HepG2 (cell line): ENCODE data around the gene LIMD2. TPM values are rescaled to one million over a fixed set of nuclear protein-coding genes. Genes with fewer than 3 reads are reported as not detected.
A peak's percentile ranks its signal among the peaks of the same experiment; 100 is the strongest.

Experiments used
- ETV5 ChIP-seq: IDR thresholded peaks from 2 replicates; pipeline ENCODE4 v1.6.1; 2018; ENCODE audit warnings: missing biosample characterization, missing genetic modification reagents, inconsistent platforms, borderline replicate concordance
- ETV6 ChIP-seq: sonication (generic); formaldehyde crosslinking; conservative IDR thresholded peaks from 2 replicates; pipeline ENCODE4 v1.4.0; 2020; ENCODE audit warnings: missing genetic modification reagents
- HBP1 ChIP-seq: IDR thresholded peaks from 2 replicates; pipeline ENCODE4 v1.6.1; 2016; ENCODE audit warnings: low read depth, control low read depth
- IRF2 ChIP-seq: IDR thresholded peaks from 2 replicates; pipeline ENCODE4 v1.6.1; 2018; ENCODE audit warnings: missing genetic modification reagents, missing compliant biosample characterization
- KDM2A ChIP-seq: sonication (generic); formaldehyde crosslinking; IDR thresholded peaks from 2 replicates; pipeline ENCODE4 v1.4.0; 2020; ENCODE audit warnings: low read depth, missing genetic modification reagents, borderline replicate concordance
- MED8 ChIP-seq: sonication (generic); formaldehyde crosslinking; IDR thresholded peaks from 2 replicates; pipeline ENCODE4 v1.8.1; 2023; ENCODE audit warnings: mild to moderate bottlenecking, missing genetic modification reagents; ENCODE audit not compliant: insufficient replicate concordance
- MTA1 ChIP-seq: sonication (generic); formaldehyde crosslinking; IDR thresholded peaks from 2 replicates; pipeline ENCODE4 v1.4.0; 2020; ENCODE audit warnings: missing genetic modification reagents, mild to moderate bottlenecking, borderline replicate concordance
- PATZ1 ChIP-seq: sonication (generic); formaldehyde crosslinking; IDR thresholded peaks from 2 replicates; pipeline ENCODE4 v1.4.0; 2020; ENCODE audit warnings: missing genetic modification reagents
- RAD21 ChIP-seq: fragments of 450-650 bp; formaldehyde crosslinking; IDR thresholded peaks from 2 replicates; pipeline ENCODE4 v1.5.0; 2020; ENCODE audit warnings: mild to moderate bottlenecking
- RXRB ChIP-seq: IDR thresholded peaks from 2 replicates; pipeline ENCODE4 v1.6.1; 2016; ENCODE audit warnings: borderline replicate concordance, missing genetic modification reagents, missing compliant biosample characterization
- SAFB2 ChIP-seq: sonication (generic); formaldehyde crosslinking; IDR thresholded peaks from 2 replicates; pipeline ENCODE4 v1.5.1; 2020; ENCODE audit warnings: missing genetic modification reagents, low read depth, mild to moderate bottlenecking, borderline replicate concordance
- STAG1 ChIP-seq: sonication (generic); formaldehyde crosslinking; IDR thresholded peaks from 2 replicates; pipeline ENCODE4 v1.4.0; 2020; ENCODE audit warnings: missing genetic modification reagents
- ZNF552 ChIP-seq: sonication (generic); formaldehyde crosslinking; IDR thresholded peaks from 2 replicates; pipeline ENCODE4 v1.9.0; 2022; ENCODE audit warnings: missing genetic modification reagents, mild to moderate bottlenecking, borderline replicate concordance
- ZNF792 ChIP-seq: IDR thresholded peaks from 2 replicates; pipeline ENCODE4 v1.6.1; 2016
- ZNF878 ChIP-seq: sonication (generic); formaldehyde crosslinking; IDR thresholded peaks from 2 replicates; pipeline ENCODE4 v1.8.1; 2023; ENCODE audit warnings: mild to moderate bottlenecking, missing genetic modification reagents, moderate library complexity
- ZNF879 ChIP-seq: sonication (generic); formaldehyde crosslinking; IDR thresholded peaks from 2 replicates; pipeline ENCODE4 v1.8.1; 2023; ENCODE audit warnings: missing genetic modification reagents
- polyA plus RNA-seq, 8 experiments: library from polyadenylated mRNA; depleted of rRNA in 3 of 8; stranded (reverse) in 7 of 8; unstranded in 1 of 8; fragments of >200 nt; fragmentation: Illumina TruSeq in 4 of 8; extraction: Trizol in 4 of 8; gene quantifications; 2 replicates each; pipeline versions ENCODE4 v1.2.1 to v1.2.3, GENCODE V29; 2011 to 2016; ENCODE audit warnings: low read depth in 4 of 8, missing spikeins in 1 of 8, mixed read lengths in 1 of 8; ENCODE audit not compliant: insufficient read depth in 1 of 8
- total RNA-seq, 5 experiments: library from RNA; depleted of rRNA; stranded (reverse); fragments of >200 nt; fragmentation: Illumina TruSeq; extraction: Trizol; gene quantifications; 2 replicates each; pipeline ENCODE4 v1.2.3, GENCODE V29; 2016; ENCODE audit warnings: low read depth in 1 of 5
- TF ChIP-seq, protein P1 (sequence below): sonication (generic); formaldehyde crosslinking; IDR thresholded peaks from 2 replicates; pipeline ENCODE4 v1.5.0; 2020; ENCODE audit warnings: mild to moderate bottlenecking, missing genetic modification reagents, moderate library complexity
- TF ChIP-seq, protein P2 (sequence below): sonication (generic); formaldehyde crosslinking; IDR thresholded peaks from 2 replicates; pipeline ENCODE4 v1.4.0; 2020; ENCODE audit warnings: missing genetic modification reagents, borderline replicate concordance
- TF ChIP-seq, protein P3 (sequence below): sonication (generic); formaldehyde crosslinking; IDR thresholded peaks from 2 replicates; pipeline ENCODE4 v1.4.0; 2020; ENCODE audit warnings: missing genetic modification reagents, borderline replicate concordance

The LIMD2 gene
- total and polyA plus RNA-seq, 2 of the 13 experiments (the other 11 are each of a cell fraction or from before 2014, with no cell fraction given) = 9.0 to 20.8 TPM

DNA sequence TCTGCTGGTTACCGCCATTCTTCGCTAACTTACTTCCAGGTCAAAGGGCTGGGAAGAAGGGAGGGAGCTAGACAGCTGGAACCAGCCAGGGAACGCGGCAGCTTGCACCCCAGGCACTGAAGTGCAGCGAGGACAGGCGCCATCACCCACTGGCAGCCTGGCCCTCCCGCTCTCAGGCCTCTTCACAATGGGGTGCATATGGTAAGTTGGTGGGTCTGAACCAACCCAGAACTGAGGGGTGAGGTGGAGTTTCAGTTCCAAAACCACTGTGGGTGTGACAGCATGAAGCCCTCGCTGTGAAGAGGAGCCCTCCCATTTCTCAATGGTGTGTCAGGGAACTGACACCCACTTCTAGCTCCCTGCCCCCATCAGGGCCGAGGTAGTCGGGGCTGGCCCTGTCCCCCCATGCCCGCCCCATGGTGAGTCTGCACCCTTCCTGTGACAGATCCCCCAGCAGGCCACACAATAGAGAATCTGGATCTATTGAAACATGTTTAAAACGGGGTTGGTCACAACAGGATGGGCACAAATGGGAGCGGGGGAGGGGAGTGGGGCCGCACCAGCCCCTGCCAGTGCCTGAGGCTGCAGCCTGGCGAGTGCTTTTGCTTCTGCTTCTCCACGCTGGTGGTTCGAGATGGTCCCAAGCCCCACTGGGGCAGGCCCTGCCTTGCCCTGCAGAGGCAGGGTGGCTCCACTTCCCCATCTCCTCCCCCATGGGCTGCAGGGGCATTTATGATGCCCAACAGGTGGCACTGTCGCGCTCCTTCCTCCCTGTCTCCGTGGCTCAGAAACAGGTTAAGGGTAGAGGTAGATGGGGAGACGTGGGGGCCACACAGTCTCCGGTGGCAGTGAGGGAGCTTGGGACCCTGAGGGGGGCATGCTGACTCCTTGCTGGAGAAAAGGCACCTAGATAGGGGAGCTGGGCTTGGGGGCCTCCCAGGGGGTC lies 2.3 kb downstream of the LIMD2 start (continued):
- 0 out of 2 replicates have a peak, but pooled peaks have one; percentile 68 for TF ChIP-seq SAFB2
- no peak for TF ChIP-seq IRF2 (CRISPR knock-in tag)
- TF ChIP-seq MTA1 (CRISPR knock-in tag) = no peak; the same call in 1 of the 2 replicates
- peak; percentile 47 for TF ChIP-seq ETV5 (CRISPR knock-in tag)
- 0 out of 2 replicates have a peak, but pooled peaks have one; percentile 24 for TF ChIP-seq ZNF878 (CRISPR knock-in tag)
- TF ChIP-seq KDM2A = peak; percentile 66; the same call in 1 of the 2 replicates
- TF ChIP-seq, protein P1, sequence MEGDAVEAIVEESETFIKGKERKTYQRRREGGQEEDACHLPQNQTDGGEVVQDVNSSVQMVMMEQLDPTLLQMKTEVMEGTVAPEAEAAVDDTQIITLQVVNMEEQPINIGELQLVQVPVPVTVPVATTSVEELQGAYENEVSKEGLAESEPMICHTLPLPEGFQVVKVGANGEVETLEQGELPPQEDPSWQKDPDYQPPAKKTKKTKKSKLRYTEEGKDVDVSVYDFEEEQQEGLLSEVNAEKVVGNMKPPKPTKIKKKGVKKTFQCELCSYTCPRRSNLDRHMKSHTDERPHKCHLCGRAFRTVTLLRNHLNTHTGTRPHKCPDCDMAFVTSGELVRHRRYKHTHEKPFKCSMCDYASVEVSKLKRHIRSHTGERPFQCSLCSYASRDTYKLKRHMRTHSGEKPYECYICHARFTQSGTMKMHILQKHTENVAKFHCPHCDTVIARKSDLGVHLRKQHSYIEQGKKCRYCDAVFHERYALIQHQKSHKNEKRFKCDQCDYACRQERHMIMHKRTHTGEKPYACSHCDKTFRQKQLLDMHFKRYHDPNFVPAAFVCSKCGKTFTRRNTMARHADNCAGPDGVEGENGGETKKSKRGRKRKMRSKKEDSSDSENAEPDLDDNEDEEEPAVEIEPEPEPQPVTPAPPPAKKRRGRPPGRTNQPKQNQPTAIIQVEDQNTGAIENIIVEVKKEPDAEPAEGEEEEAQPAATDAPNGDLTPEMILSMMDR (CRISPR knock-in tag) = peak; percentile 84
- TF ChIP-seq ETV6 (CRISPR knock-in tag) = no peak
- peak; percentile 33; the same call in 1 of the 2 replicates for TF ChIP-seq RAD21 (CRISPR knock-in tag)
- no peak for TF ChIP-seq ZNF879 (CRISPR knock-in tag)
- TF ChIP-seq, protein P2, sequence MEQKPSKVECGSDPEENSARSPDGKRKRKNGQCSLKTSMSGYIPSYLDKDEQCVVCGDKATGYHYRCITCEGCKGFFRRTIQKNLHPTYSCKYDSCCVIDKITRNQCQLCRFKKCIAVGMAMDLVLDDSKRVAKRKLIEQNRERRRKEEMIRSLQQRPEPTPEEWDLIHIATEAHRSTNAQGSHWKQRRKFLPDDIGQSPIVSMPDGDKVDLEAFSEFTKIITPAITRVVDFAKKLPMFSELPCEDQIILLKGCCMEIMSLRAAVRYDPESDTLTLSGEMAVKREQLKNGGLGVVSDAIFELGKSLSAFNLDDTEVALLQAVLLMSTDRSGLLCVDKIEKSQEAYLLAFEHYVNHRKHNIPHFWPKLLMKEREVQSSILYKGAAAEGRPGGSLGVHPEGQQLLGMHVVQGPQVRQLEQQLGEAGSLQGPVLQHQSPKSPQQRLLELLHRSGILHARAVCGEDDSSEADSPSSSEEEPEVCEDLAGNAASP (CRISPR knock-in tag) = no peak
- peak; percentile 58 for TF ChIP-seq STAG1 (CRISPR knock-in tag)
- TF ChIP-seq, protein P3, sequence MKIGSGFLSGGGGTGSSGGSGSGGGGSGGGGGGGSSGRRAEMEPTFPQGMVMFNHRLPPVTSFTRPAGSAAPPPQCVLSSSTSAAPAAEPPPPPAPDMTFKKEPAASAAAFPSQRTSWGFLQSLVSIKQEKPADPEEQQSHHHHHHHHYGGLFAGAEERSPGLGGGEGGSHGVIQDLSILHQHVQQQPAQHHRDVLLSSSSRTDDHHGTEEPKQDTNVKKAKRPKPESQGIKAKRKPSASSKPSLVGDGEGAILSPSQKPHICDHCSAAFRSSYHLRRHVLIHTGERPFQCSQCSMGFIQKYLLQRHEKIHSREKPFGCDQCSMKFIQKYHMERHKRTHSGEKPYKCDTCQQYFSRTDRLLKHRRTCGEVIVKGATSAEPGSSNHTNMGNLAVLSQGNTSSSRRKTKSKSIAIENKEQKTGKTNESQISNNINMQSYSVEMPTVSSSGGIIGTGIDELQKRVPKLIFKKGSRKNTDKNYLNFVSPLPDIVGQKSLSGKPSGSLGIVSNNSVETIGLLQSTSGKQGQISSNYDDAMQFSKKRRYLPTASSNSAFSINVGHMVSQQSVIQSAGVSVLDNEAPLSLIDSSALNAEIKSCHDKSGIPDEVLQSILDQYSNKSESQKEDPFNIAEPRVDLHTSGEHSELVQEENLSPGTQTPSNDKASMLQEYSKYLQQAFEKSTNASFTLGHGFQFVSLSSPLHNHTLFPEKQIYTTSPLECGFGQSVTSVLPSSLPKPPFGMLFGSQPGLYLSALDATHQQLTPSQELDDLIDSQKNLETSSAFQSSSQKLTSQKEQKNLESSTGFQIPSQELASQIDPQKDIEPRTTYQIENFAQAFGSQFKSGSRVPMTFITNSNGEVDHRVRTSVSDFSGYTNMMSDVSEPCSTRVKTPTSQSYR (CRISPR knock-in tag) = peak; percentile 83
- no peak for TF ChIP-seq ZNF552 (CRISPR knock-in tag)
- peak; percentile 75 for TF ChIP-seq PATZ1 (CRISPR knock-in tag)
- TF ChIP-seq HBP1 (CRISPR knock-in tag) = no peak
- peak; percentile 28; the same call in 1 of the 2 replicates for TF ChIP-seq ZNF792 (CRISPR knock-in tag)
- TF ChIP-seq RXRB = peak; percentile 27; the same call in 1 of the 2 replicates
- TF ChIP-seq MED8 (CRISPR knock-in tag) = peak; percentile 30
